ENCODE results near the gene LARGE1.

GRCh38 chr22:33575771-33576170 is 344.5 kb downstream of the LARGE1 start:
- TF ChIP-seq EZH2 (IDR thresholded peaks at IDR 0.05; ENCODE audit: borderline replicate concordance, low read depth, low read length) (no peak), LEF1 (IDR thresholded peaks at IDR 0.05) (no peak), GTF2F1 (IDR thresholded peaks at IDR 0.05; ENCODE audit: low read depth, low read length) (no peak), XRCC5 (IDR thresholded peaks at IDR 0.05; ENCODE audit: low read depth, low read length) (no peak)
- TF ChIP-seq, protein P1, sequence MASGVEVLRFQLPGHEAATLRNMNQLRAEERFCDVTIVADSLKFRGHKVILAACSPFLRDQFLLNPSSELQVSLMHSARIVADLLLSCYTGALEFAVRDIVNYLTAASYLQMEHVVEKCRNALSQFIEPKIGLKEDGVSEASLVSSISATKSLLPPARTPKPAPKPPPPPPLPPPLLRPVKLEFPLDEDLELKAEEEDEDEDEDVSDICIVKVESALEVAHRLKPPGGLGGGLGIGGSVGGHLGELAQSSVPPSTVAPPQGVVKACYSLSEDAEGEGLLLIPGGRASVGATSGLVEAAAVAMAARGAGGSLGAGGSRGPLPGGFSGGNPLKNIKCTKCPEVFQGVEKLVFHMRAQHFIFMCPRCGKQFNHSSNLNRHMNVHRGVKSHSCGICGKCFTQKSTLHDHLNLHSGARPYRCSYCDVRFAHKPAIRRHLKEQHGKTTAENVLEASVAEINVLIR (CRISPR knock-in tag; IDR thresholded peaks at IDR 0.05), result no peak

Measured in K562 (cell line).